CD14-positive monocyte (primary cell): ENCODE results near the gene ADCY2. TPM values are rescaled to one million over a fixed set of nuclear protein-coding genes. Genes with fewer than 3 reads are reported as not detected.

Source experiments
- DNase-seq, 3 donors: peaks; one replicate each; pipeline ENCODE4 v3.0.0-alpha.2; 2011 to 2022
- H2AFZ ChIP-seq: 2 replicates; pipeline ENCODE4 v1.6.0; 2012; ENCODE audit warnings: mild to moderate bottlenecking, low read depth, low read length, inconsistent platforms; ENCODE audit not compliant: insufficient read depth, poor library complexity, severe bottlenecking
- H3K27ac ChIP-seq, 2 donors: 1 replicate in 1 of 2; 2 replicates in 1 of 2; pipeline ENCODE4 v1.5.1; 2012 to 2013; ENCODE audit warnings: low read length in 2 of 2, control low read depth in 1 of 2, inconsistent platforms in 1 of 2, low read depth in 1 of 2, mild to moderate bottlenecking in 1 of 2
- H3K27me3 ChIP-seq, 2 donors: one replicate each; pipeline versions ENCODE4 v1.6.0 to v1.6.1; 2011 to 2013; ENCODE audit warnings: low read length in 2 of 2; ENCODE audit not compliant: control insufficient read depth in 2 of 2, insufficient read depth in 2 of 2
- H3K36me3 ChIP-seq, 2 donors: replicated peaks in 1 of 2; 1 replicate in 1 of 2; 2 replicates in 1 of 2; pipeline versions ENCODE4 v1.5.1 to v1.6.1; 2012 to 2013; ENCODE audit warnings: low read length in 2 of 2, control low read depth in 1 of 2, inconsistent platforms in 1 of 2, mild to moderate bottlenecking in 1 of 2; ENCODE audit not compliant: insufficient read depth in 2 of 2, control insufficient read depth in 1 of 2
- H3K4me1 ChIP-seq, 2 donors: 1 replicate in 1 of 2; 2 replicates in 1 of 2; pipeline versions ENCODE4 v1.5.1 to v1.6.1; 2012 to 2013; ENCODE audit warnings: low read length in 2 of 2, control low read depth in 1 of 2, inconsistent platforms in 1 of 2, mild to moderate bottlenecking in 1 of 2, moderate library complexity in 1 of 2; ENCODE audit not compliant: insufficient read depth in 2 of 2, control insufficient read depth in 1 of 2
- H3K4me2 ChIP-seq: replicated peaks from 2 replicates; pipeline ENCODE3; 2012; ENCODE audit warnings: low read length, moderate library complexity, mild to moderate bottlenecking; ENCODE audit not compliant: poor library complexity, severe bottlenecking; ENCODE audit errors: extremely low read depth
- H3K4me3 ChIP-seq, 3 experiments: fragments of 200-600 bp in 1 of 3; sonication (generic) in 1 of 3; replicated peaks in 1 of 3; 1 replicate in 2 of 3; 2 replicates in 1 of 3; pipeline ENCODE4 v1.5.1; 2011 to 2013; ENCODE audit warnings: low read length in 3 of 3, mild to moderate bottlenecking in 3 of 3, control low read depth in 2 of 3, low read depth in 2 of 3, inconsistent platforms in 1 of 3, moderate library complexity in 1 of 3
- H3K79me2 ChIP-seq: 2 replicates; pipeline ENCODE4 v1.6.0; 2012; ENCODE audit warnings: mild to moderate bottlenecking, control low read depth, inconsistent platforms, low read length, moderate library complexity; ENCODE audit not compliant: insufficient read depth
- H3K9ac ChIP-seq: 2 replicates; pipeline ENCODE4 v1.6.0; 2017; ENCODE audit warnings: low read length, mild to moderate bottlenecking; ENCODE audit not compliant: insufficient read depth, poor library complexity, severe bottlenecking
- H3K9me3 ChIP-seq, 2 donors: replicated peaks in 1 of 2; 1 replicate in 1 of 2; 2 replicates in 1 of 2; pipeline versions ENCODE4 v1.5.1 to v1.6.1; 2012 to 2013; ENCODE audit warnings: low read length in 2 of 2, control low read depth in 1 of 2; ENCODE audit not compliant: control insufficient read depth in 1 of 2, insufficient read depth in 1 of 2
- H4K20me1 ChIP-seq: 2 replicates; pipeline ENCODE4 v1.6.0; 2012; ENCODE audit warnings: mild to moderate bottlenecking, low read length, control low read depth, moderate library complexity; ENCODE audit not compliant: insufficient read depth
- H3K27ac Mint-ChIP-seq, 7 donors: one replicate each; pipeline ENCODE4 v1.8.0; 2020; ENCODE audit warnings: mild to moderate bottlenecking in 7 of 7, mixed read lengths in 7 of 7, moderate library complexity in 6 of 7, inconsistent platforms in 2 of 7
- H3K27me3 Mint-ChIP-seq, 3 donors: one replicate each; pipeline ENCODE4 v1.8.0; 2021 to 2022; ENCODE audit warnings: low read depth in 3 of 3, mild to moderate bottlenecking in 3 of 3, mixed read lengths in 3 of 3, moderate library complexity in 3 of 3, inconsistent platforms in 1 of 3
- H3K36me3 Mint-ChIP-seq, 2 donors: one replicate each; pipeline ENCODE4 v1.8.0; 2020; ENCODE audit warnings: mixed read lengths in 2 of 2, inconsistent platforms in 1 of 2, mild to moderate bottlenecking in 1 of 2
- H3K4me1 Mint-ChIP-seq: one replicate; pipeline ENCODE4 v1.8.0; 2020; ENCODE audit warnings: mild to moderate bottlenecking, mixed read lengths
- H3K4me3 Mint-ChIP-seq, 2 donors: one replicate each; pipeline ENCODE4 v1.8.0; 2020; ENCODE audit warnings: mild to moderate bottlenecking in 2 of 2, mixed read lengths in 2 of 2, moderate library complexity in 1 of 2
- H3K9me3 Mint-ChIP-seq, 7 donors: one replicate each; pipeline ENCODE4 v1.8.0; 2020 to 2022; ENCODE audit warnings: mixed read lengths in 7 of 7, mild to moderate bottlenecking in 6 of 7, moderate library complexity in 6 of 7, inconsistent platforms in 2 of 7
- whole genome bisulfite sequencing: methylation state at CpG from one replicate; pipeline ENCODE4 v1.1.5; 2013; ENCODE audit warnings: missing lambda C conversion rate; ENCODE audit not compliant: insufficient coverage; 5-methylcytosine and 5-hydroxymethylcytosine counted together
- intact Hi-C, 2 donors: fragments of 100-400 bp; cut with micrococcal nuclease; formaldehyde crosslinking; loops; one replicate each; pipeline versions ENCODE4 v1.15.0 to v1.15.1; 2023
- polyA plus RNA-seq, 3 donors: library from polyadenylated mRNA; depleted of rRNA in 1 of 3; unstranded in 2 of 3; stranded (reverse) in 1 of 3; fragments of 300-500 nt in 2 of 3; fragments of >200 nt in 1 of 3; fragmentation: Illumina TruSeq in 2 of 3; gene quantifications; 1 replicate in 2 of 3; 2 replicates in 1 of 3; pipeline ENCODE4 v1.2.3, GENCODE V29; 2012 to 2021
- TF ChIP-seq, protein P1 (sequence below): fragments of 200-600 bp; IDR thresholded peaks from one replicate; pipeline ENCODE4 v1.8.0; 2022; ENCODE audit warnings: antibody characterized with exemption, mild to moderate bottlenecking

Gene ADCY2
- polyA plus RNA-seq, 3 donors = not detected

DNA sequence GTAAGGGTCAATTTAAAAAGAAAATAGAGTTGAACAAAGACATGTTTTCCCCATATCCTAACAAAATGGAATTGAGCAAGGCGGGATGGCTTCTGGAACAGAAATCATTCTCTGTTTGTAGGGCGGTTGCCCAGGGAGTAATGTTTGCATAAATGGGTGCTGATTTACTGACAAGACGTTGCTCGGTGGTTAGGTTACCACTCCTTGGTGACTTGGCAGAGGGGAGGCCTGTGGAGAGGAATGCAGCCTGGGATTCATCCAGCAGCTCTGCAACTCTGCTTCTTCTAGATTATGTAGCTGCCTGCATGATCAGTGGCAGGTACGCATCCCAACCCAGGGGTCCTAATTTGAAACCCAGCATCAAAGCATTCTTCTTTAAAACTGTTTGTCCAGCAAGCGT, 254.8 kb downstream of the ADCY2 start:
- H3K27ac Mint-ChIP-seq = no peak overlapping the region
- DNase-seq = no peak
- H3K9ac ChIP-seq = no peak overlapping the region
- TF ChIP-seq, protein P1, sequence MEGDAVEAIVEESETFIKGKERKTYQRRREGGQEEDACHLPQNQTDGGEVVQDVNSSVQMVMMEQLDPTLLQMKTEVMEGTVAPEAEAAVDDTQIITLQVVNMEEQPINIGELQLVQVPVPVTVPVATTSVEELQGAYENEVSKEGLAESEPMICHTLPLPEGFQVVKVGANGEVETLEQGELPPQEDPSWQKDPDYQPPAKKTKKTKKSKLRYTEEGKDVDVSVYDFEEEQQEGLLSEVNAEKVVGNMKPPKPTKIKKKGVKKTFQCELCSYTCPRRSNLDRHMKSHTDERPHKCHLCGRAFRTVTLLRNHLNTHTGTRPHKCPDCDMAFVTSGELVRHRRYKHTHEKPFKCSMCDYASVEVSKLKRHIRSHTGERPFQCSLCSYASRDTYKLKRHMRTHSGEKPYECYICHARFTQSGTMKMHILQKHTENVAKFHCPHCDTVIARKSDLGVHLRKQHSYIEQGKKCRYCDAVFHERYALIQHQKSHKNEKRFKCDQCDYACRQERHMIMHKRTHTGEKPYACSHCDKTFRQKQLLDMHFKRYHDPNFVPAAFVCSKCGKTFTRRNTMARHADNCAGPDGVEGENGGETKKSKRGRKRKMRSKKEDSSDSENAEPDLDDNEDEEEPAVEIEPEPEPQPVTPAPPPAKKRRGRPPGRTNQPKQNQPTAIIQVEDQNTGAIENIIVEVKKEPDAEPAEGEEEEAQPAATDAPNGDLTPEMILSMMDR = no peak
- no peaks in the 10 kb centered on the region for H3K9me3 ChIP-seq
- no peaks in the 10 kb centered on the region for H3K4me1 Mint-ChIP-seq
- no peaks in the 10 kb centered on the region for H3K27me3 ChIP-seq
- WGBS = 93% methylated on average over 5 of the region's 6 CpGs
- H2AFZ ChIP-seq = no peak overlapping the region
- no peak overlapping the region for H3K27ac ChIP-seq
- H3K4me3 ChIP-seq = no peak overlapping the region
- H3K4me3 Mint-ChIP-seq = no peak overlapping the region
- H3K9me3 Mint-ChIP-seq = peaks cover 0 to 8% (median 4%) of the 10 kb centered on the region in 7 donors
- no peaks in the 10 kb centered on the region for H3K79me2 ChIP-seq
- no peaks in the 10 kb centered on the region for H3K4me1 ChIP-seq
- peaks cover 0 to 1% (median 0%) of the 10 kb centered on the region in 3 donors for H3K27me3 Mint-ChIP-seq
- H3K4me2 ChIP-seq = no peak overlapping the region
- H4K20me1 ChIP-seq = no peaks in the 10 kb centered on the region
- intact Hi-C loops = no loop called here
- H3K36me3 Mint-ChIP-seq = no peaks in the 10 kb centered on the region
- no peaks in the 10 kb centered on the region for H3K36me3 ChIP-seq

DNA sequence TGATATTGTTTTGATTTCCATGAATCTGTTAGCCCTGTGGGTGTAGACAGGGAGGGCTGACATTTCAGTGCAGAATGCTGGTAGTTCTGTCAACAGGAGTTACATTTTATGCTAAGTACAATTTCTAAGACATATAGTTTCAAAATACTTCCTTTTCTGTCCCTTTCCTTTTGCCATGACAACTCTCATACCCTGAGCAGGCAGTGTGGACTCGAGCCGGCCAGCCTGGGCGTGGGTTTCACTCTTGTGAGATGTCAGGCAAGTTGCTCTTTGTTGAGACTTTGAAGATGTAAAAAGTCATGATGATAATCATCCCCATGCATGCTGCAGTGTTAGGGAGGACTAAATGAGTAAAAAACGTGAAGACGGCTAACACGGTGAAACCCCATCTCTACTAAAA, 257.1 kb downstream of the ADCY2 start:
- no peak overlapping the region for H3K27ac Mint-ChIP-seq
- H3K4me2 ChIP-seq = no peak overlapping the region
- H3K79me2 ChIP-seq = no peaks in the 10 kb centered on the region
- WGBS = no CpG with 5 or more reads among the region's 6 CpGs
- no peak for DNase-seq
- no peaks in the 10 kb centered on the region for H3K36me3 Mint-ChIP-seq
- H3K27me3 ChIP-seq = no peaks in the 10 kb centered on the region
- no peaks in the 10 kb centered on the region for H3K9me3 ChIP-seq
- no peak overlapping the region for H3K9ac ChIP-seq
- no peak overlapping the region for H3K4me3 Mint-ChIP-seq
- no peak overlapping the region for H2AFZ ChIP-seq
- H3K27me3 Mint-ChIP-seq = peaks cover 0 to 1% (median 0%) of the 10 kb centered on the region in 3 donors
- H3K27ac ChIP-seq = no peak overlapping the region
- intact Hi-C loops = no loop called here
- no peaks in the 10 kb centered on the region for H3K4me1 ChIP-seq
- H3K36me3 ChIP-seq = no peaks in the 10 kb centered on the region
- no peak overlapping the region for H3K4me3 ChIP-seq
- no peaks in the 10 kb centered on the region for H4K20me1 ChIP-seq
- H3K4me1 Mint-ChIP-seq = no peaks in the 10 kb centered on the region
- H3K9me3 Mint-ChIP-seq = peaks cover 0 to 12% (median 6%) of the 10 kb centered on the region in 7 donors
- TF ChIP-seq, protein P1 = no peak
